ENCODE measurements around the gene HILPDA.

Gene HILPDA

GRCh38 chr7:128408709-128409595 lies 46.7 kb upstream of the HILPDA start:
- Mint-ChIP-seq H3K27me3 (ENCODE audit: low read depth) (peaks cover 37% of the 10 kb centered on the region), H3K27ac (peak overlapping the region; percentile 68 to 86 (median 83)), H3K4me3 (peak overlapping the region; percentile 88 to 91 (median 89)), H3K9me3 (peaks cover 6% of the 10 kb centered on the region), H3K36me3 (ENCODE audit: low read depth) (no peaks in the 10 kb centered on the region), H3K4me1 (peaks cover 44% of the 10 kb centered on the region)
- no peak for TF ChIP-seq CTCF (IDR thresholded peaks at IDR 0.05; ENCODE audit: unreplicated experiment in 3 of 3)

GRCh38 chr7:128409596-128410450 lies 45.9 kb upstream of the HILPDA start, which contains the start of gene IMPDH1:
TSS of gene IMPDH1 (minus strand) at chr7:128409982. CDS start at chr7:128409901, 81 bp downstream.
- peaks cover 6% of the 10 kb centered on the region for H3K9me3 Mint-ChIP-seq
- TF ChIP-seq CTCF (IDR thresholded peaks at IDR 0.05; ENCODE audit: unreplicated experiment in 3 of 3), result no peak

GRCh38 chr7:128410451-128410753 lies 45.3 kb upstream of the HILPDA start:
- H3K9me3 Mint-ChIP-seq, result peaks cover 6% of the 10 kb centered on the region
- peaks cover 36% of the 10 kb centered on the region for H3K27me3 Mint-ChIP-seq (ENCODE audit: low read depth)
- H3K27ac Mint-ChIP-seq, result peak overlapping the region; percentile 34 to 94 (median 80)
- peaks cover 33% of the 10 kb centered on the region for H3K4me1 Mint-ChIP-seq
- H3K36me3 Mint-ChIP-seq (ENCODE audit: low read depth), result no peaks in the 10 kb centered on the region
- TF ChIP-seq CTCF (IDR thresholded peaks at IDR 0.05; ENCODE audit: unreplicated experiment in 3 of 3), result no peak
- H3K4me3 Mint-ChIP-seq, result peak overlapping the region; percentile 92 to 96 (median 94)

More at GRCh38 chr7:128409596-128410450, 45.9 kb upstream of the HILPDA start, which contains the start of gene IMPDH1:
- Mint-ChIP-seq H3K36me3 (ENCODE audit: low read depth) (no peaks in the 10 kb centered on the region), H3K4me1 (peaks cover 36% of the 10 kb centered on the region), H3K27ac (peak within 1 kb of the TSS; percentile 68 to 94 (median 83)), H3K27me3 (ENCODE audit: low read depth) (peaks cover 36% of the 10 kb centered on the region), H3K4me3 (peak within 1 kb of the TSS; percentile 92 to 96 (median 94))

GRCh38 chr7:128415217-128415785 lies 40.4 kb upstream of the HILPDA start:
- no peak overlapping the region for H3K4me3 Mint-ChIP-seq
- TF ChIP-seq CTCF (IDR thresholded peaks at IDR 0.05; ENCODE audit: unreplicated experiment in 3 of 3), result no peak
- peaks cover 6% of the 10 kb centered on the region for H3K9me3 Mint-ChIP-seq
- peaks cover 3% of the 10 kb centered on the region for H3K4me1 Mint-ChIP-seq
- peak overlapping the region in 2 of 3 experiments; percentile 24 to 52 for H3K27ac Mint-ChIP-seq
- peaks cover 22% of the 10 kb centered on the region for H3K27me3 Mint-ChIP-seq (ENCODE audit: low read depth)
- H3K36me3 Mint-ChIP-seq (ENCODE audit: low read depth), result no peaks in the 10 kb centered on the region

- H3K27ac Mint-ChIP-seq, result no peak overlapping the region
- peaks cover 5% of the 10 kb centered on the region for H3K4me1 Mint-ChIP-seq
- H3K27me3 Mint-ChIP-seq (ENCODE audit: low read depth), result peaks cover 19% of the 10 kb centered on the region
- no peak overlapping the region for H3K4me3 Mint-ChIP-seq
- no peak for TF ChIP-seq CTCF (IDR thresholded peaks at IDR 0.05; ENCODE audit: unreplicated experiment in 3 of 3)
- peaks cover 5% of the 10 kb centered on the region for H3K9me3 Mint-ChIP-seq
- no peaks in the 10 kb centered on the region for H3K36me3 Mint-ChIP-seq (ENCODE audit: low read depth)
These were observed 38.6 kb upstream of the HILPDA start for GRCh38 chr7:128417071-128417470.

Measured in nephron (organoid).